Measurements from ENCODE around the gene CBFA2T2.

DNA sequence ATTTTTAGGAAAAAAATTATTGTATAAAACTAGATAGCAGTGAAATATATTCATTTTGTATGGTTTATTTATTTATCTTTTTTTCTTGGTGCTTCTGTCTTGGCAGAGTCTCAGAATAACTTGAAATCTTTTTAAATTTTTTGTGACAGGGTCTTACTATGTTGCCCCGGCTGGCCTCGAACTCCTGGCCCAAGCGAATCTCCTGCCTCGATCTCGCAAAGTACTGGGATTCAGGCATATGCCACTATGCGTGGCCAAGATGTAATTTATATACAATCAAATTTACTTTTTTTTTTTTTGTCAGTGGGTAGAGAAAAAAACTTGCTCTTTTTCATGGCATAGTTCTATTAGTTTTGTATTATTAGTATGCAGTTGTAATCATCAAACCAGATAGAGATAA, 13.7 kb downstream of the CBFA2T2 start:
- TF ChIP-seq, protein P1, sequence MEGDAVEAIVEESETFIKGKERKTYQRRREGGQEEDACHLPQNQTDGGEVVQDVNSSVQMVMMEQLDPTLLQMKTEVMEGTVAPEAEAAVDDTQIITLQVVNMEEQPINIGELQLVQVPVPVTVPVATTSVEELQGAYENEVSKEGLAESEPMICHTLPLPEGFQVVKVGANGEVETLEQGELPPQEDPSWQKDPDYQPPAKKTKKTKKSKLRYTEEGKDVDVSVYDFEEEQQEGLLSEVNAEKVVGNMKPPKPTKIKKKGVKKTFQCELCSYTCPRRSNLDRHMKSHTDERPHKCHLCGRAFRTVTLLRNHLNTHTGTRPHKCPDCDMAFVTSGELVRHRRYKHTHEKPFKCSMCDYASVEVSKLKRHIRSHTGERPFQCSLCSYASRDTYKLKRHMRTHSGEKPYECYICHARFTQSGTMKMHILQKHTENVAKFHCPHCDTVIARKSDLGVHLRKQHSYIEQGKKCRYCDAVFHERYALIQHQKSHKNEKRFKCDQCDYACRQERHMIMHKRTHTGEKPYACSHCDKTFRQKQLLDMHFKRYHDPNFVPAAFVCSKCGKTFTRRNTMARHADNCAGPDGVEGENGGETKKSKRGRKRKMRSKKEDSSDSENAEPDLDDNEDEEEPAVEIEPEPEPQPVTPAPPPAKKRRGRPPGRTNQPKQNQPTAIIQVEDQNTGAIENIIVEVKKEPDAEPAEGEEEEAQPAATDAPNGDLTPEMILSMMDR (conservative IDR thresholded peaks at IDR 0.05): no peak
- TF ChIP-seq EZH2 (IDR thresholded peaks at IDR 0.05; ENCODE audit: low read depth): no peak
